Stimulated activated CD8-positive, alpha-beta memory T cell treated with anti-CD3 and anti-CD28 coated beads, Interleukin-15, amount 100 ng/mL, for 48 hours (primary cell): ENCODE measurements around the gene MTRR.
A peak's percentile ranks its signal among the peaks of the same experiment; 100 is the strongest.

Experiments used
- DNase-seq, 2 donors: peaks; one replicate each; pipeline ENCODE4 v3.0.0-alpha.2; 2020; ENCODE audit warnings: low read depth in 2 of 2

MTRR gene

DNA sequence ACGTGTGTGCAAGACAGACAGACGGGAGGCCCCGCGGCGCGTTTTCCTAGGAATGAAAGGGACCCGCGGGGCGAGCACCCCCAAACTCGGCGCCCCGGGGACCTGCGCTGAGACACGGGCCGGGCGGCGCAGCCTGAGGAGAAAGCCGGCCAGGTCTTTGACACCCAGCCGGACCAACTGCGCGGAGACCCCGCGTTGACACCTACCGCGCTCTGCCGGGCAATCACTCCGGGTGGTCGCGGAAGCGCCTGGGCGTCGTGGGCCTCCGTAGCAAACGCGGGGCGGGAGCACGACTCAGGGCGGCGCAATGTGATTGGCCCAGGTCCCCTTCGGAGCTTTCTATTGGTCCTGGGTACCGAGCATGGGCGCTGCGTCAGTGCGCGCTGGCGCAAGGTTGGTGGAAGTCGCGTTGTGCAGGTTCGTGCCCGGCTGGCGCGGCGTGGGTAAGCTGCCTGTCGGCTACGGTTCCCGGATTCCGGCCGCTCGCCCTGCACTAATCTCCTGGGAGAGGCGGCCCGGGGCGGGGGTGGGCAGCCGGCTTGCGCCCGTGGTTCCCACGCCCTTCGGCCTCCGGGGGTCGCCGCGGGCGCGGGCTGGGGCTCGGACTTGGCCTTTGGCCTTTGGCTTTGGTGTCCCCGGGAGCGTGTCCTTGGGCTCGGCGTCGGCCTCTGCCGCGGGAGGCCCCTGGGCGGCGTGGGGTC, at the start of gene MTRR, which contains the start of gene FASTKD3:
MTRR (plus strand) TSS at position 376 of the 701 bp plus-strand sequence. CDS start 1,647 bp downstream, outside the sequence.
FASTKD3 (minus strand) TSS at position 259 of the 701 bp plus-strand sequence. CDS start 948 bp downstream, outside the sequence.
- DNase-seq, result peak; percentile 81 to 87

- no peak for DNase-seq
These were observed 46.5 kb upstream of the MTRR start for GRCh38 chr5:7822449-7822848.

DNA sequence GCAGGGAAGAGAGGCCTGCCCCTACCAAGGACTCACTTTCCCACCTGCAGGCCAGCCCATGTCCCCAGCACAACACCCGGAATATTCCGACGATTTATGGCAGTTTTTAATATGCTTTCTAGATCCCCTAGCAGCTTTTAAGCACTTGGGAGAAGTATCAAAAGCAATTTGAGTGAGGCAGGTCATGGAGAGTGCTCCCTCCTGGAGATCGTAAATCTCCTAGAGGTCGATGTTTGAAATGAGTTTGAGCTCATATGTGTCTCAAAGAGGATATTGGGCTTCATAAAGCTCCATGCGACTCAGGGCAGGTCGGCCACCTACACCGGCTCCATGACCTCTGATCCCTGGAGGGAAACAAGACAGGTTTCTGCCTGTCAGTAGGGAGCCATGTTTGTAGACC, 45.4 kb upstream of the MTRR start:
- no peak for DNase-seq

GRCh38 chr5:7824995-7825394, 44.0 kb upstream of the MTRR start:
- no peak for DNase-seq

- no peak for DNase-seq
These were observed 43.3 kb upstream of the MTRR start for GRCh38 chr5:7825630-7826029.

DNA sequence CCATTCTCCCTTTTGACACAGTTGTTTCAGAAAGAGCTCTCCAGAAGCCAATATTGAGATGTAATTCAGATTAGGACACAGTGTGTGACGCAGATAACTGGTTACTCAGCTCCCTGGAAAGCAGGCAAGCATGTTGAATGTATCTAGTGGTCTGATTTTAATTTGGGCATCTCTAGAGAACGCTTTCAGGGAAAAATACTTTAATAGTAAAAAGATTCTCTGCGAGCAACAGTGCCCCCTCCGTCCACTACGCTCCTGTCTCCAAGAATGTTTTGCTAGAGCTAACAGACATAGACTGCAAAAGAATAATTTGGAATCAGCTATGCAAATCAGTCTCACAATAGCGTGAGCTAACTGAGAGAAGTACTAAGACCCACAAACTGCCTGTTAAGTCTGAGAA, 41.3 kb upstream of the MTRR start:
- no peak for DNase-seq

DNA sequence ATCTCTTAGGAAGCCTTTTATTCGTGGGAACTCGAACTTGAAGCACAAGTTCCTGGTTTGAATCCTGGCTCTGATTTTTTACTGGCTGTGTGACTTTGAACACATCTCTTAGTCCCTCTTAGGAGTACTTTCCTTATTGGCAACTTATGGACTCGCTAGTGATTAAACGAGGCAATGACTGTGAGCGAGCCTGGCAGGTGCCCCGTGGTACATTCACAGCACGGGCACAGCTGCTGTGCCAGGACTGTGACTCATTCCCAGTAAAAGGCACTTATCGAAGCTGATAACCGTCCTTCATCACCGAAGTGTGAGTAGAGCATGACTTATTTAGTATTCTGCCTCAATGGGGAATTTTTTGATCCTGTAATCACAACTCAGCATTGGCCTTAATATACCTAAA, 40.7 kb upstream of the MTRR start:
- DNase-seq, result no peak

- DNase-seq, result no peak
These were observed 34.0 kb upstream of the MTRR start for GRCh38 chr5:7834982-7835381.

DNA sequence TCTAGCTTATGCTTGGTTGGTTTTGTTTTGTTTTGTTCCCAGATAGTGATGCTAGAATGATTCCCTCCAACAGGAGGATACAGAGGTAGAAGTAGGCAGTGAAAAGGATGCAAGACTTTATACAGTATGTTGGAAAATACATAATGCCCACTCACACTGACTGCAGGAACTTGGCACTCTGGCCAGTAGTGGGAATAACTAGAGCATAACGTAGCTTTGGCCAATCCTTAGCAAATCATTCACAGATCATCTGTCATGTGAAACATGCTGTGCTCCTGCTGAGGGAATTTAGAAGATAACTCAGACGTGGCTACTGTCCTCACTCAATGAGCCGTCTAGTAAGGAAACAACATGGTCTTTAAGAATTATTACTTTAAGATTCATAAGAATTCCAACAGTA, 31.5 kb upstream of the MTRR start:
- DNase-seq, result no peak

DNA sequence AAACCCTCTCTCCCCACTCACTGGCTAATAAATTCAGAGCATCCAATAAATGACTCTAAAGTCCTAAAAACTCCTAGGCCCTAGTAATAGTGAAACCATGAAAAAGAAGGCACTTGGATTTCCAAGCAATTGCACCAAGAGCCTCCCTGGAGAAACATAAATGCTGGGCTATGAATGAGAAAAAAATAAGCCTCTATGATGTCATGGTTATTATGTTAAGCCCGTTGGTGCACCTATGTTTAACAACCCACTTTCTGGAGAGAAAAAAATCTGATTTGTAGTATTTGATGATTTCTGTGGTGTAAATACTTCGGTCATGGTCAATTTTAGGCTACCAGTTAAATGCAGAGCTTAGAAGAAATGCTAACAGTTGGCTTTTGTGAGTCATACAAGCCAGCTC, 26.4 kb upstream of the MTRR start:
- no peak for DNase-seq

DNA sequence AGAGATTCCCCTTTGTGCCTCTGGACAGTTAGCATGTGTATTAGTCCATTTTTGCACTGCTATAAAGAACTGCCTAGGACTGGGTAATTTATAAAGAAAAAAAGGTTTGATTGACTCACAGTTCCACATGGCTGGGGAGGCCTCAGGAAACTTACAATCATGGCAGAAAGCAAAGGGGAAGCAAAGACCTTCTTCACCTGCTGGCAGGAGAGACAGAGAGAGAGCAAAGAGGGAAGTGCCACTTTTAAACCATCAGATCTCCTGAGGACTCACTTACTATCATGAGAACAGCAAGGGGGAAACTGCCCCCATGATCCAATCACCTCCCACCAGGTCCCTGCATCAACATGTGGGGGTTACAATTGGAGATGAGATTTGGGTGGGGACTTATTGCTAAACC, 24.0 kb upstream of the MTRR start:
- DNase-seq, result no peak

GRCh38 chr5:7845557-7845956, 23.4 kb upstream of the MTRR start:
- DNase-seq, result no peak

DNA sequence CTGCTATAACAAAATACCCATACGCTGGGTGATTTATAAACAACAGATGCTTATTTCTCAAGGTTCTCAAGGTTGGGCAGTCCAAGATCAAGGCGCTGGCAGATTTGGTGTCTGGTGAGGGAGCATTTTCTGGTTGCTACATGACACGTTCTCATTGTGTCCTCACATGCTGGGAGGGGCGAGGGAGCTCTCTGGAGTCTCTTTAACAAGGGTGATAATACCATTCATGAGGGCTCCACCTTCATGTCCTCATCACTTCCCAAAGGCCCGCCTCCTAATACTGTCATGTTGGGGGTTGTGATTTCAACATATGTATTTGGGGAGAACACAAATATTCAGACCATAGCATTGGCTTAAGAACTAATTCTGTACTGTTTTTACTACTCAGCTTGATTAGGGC, 22.6 kb upstream of the MTRR start:
- no peak for DNase-seq

GRCh38 chr5:7848296-7848695, 20.7 kb upstream of the MTRR start:
- no peak for DNase-seq

- no peak for DNase-seq
These were observed 19.1 kb upstream of the MTRR start for GRCh38 chr5:7849681-7850394.

DNA sequence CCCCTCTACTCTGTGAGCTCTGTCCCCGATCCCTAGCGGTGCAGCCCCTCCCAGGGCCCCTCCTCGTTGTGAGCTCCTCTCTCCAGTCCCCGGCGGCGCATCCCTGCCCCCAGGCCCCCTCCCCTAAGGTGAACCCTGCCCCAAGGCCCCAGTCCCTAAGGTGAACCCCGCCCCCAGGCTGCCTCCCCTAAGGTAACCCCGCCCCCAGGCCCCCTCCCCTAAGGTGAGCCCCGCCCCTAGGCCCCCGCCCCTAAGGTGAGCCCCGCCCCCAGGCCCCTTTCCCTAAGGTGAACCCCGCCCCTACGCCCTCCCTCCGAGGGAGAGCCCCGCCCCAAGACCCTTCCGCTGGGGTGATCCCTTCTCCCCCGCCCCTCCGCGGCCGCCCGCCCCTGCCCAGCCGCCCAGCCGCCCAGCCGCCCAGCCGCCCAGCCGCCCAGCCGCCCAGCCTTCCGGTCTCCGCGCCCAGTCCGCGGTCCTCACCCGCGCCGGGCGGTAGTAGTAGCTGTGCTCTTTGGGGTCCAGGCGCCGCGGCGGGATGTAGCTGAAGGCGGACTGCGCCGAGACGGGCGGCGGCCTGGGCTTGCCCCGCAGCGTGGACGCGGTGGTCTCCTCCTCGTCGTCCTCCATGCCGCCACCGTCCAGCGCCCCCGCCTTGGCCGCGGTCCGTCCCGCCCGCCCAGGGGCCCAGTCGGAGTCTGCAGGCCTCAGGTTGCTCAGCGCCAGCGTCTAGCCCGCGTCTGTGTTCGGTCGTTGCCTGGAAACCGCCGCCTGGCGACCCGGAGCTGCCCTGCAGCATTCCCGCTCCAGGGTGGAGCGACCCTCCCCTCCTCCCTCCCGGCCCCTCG, 18.3 kb upstream of the MTRR start, which contains the start of gene CFAP90:
CFAP90 (minus strand) TSS at position 739 of the 845 bp plus-strand sequence; CDS start at position 627, 112 bp downstream.
- DNase-seq, result no peak

- DNase-seq, result no peak
These were observed 17.7 kb upstream of the MTRR start for GRCh38 chr5:7851240-7851592.

- no peak for DNase-seq
These were observed 17.2 kb upstream of the MTRR start for GRCh38 chr5:7851617-7852289.

DNA sequence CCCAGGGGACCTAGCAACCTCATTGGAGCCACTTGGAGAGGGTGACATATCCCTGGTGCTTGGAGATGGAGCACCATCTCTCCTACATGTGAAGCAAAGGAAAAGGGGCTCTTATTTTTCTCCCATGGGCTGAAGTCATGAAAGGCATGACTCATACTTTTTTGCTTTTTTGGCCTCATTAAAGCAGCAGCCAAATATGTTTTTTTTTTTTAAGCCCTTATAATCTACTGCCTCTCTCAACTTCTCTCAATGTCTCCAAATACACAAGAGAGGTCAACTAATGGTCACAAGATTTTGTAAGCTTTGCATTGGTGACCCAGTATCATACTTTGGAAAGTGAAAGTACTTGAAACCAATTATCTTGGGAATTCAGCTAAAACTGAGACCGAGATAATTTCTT, 16.4 kb upstream of the MTRR start:
- no peak for DNase-seq

DNA sequence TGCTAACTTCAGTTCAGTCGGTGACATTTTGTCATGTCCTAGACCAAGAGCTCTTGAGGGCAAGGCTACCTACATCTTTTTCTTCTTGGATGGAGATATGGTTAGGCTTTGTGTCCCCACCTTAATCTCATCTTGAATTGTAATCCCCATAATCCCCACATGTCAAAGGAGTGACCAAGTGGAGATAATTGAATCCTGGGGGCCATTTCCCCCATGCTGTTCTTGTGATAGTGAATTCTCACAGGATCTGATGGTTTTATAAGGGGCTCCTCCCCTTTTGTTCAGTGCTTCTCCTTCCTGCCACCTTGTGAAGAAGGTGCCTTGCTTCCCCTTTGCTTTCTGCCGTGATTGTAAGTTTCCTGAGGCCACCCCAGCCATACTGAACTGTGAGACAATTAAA, 16.0 kb upstream of the MTRR start:
- DNase-seq, result no peak

- no peak for DNase-seq
These were observed 13.3 kb upstream of the MTRR start for GRCh38 chr5:7855611-7856010.

DNA sequence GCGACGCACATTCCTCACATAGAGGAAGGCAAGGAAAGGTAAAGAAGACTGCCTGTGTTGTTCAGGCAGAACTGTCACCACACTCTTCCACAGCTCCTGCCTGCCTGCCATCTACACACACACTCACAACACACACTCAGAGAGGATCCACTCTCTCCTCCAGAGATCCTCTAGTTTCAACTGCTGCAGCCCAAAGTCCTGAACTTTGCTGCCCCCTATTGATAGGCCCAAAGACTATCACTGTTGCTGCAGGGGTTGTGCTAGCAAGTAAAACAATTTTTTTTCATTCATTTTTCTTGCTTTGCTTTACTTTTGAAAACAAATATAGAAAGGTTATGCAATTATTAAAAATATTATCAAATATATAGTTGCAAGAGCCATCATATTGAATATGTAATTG, 12.1 kb upstream of the MTRR start:
- DNase-seq, result no peak
